Measurements from ENCODE around the gene CYP19A1. TPM values are rescaled to one million over a fixed set of nuclear protein-coding genes. Genes with fewer than 3 reads are reported as not detected.

The CYP19A1 gene
- total and polyA plus RNA-seq, 2 experiments from 2014 or later = 0.76 to 1.2 TPM

DNA sequence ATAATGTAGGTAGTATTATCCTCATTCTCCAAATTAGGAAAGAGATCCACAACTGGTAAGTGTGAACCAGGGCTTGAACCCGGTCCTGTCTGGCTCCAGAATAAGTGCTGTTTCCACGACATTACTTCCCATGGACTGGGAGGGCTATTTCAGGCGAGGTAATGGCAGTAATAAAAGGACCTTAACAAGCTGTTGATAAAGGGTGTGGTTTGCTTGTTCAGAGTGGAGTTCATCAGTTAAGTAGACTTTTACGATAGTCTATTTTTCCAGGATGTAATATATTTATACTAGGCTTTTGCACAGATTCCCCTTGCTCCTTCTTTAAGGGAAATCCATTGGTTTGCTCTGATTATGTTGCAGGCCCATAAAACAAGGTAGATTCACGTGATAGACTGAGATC, 155.3 kb downstream of the CYP19A1 start:
- Histone ChIP-seq H3K9me2 (ENCODE audit: insufficient read depth) (no peaks in the 10 kb centered on the region), H3K27me3 (replicated peaks; ENCODE audit: insufficient read depth) (no peaks in the 10 kb centered on the region), H2AFZ (no peak overlapping the region), H3F3A (ENCODE audit: insufficient read depth) (no peaks in the 10 kb centered on the region), H3K4me3 (no peak overlapping the region), H4K20me1 (ENCODE audit: insufficient read depth) (no peaks in the 10 kb centered on the region), H3K4me2 (ENCODE audit: unreplicated experiment) (no peak overlapping the region), H3K27ac (no peak overlapping the region), H3K9ac (no peak overlapping the region), H3K4me1 (ENCODE audit: insufficient read depth) (no peaks in the 10 kb centered on the region), H3K36me3 (ENCODE audit: low read depth) (no peaks in the 10 kb centered on the region), H3K79me2 (ENCODE audit: insufficient read depth) (no peaks in the 10 kb centered on the region), H3K9me3 (ENCODE audit: low read depth) (no peaks in the 10 kb centered on the region)
- no peak for DNase-seq
- no peak for TF ChIP-seq EZH2phosphoT487 (IDR thresholded peaks at IDR 0.05; ENCODE audit: insufficient read depth, low read depth)
- TF ChIP-seq EZH2 (IDR thresholded peaks at IDR 0.05; ENCODE audit: insufficient read depth, poor library complexity, severe bottlenecking) = no peak
- in situ Hi-C loops (cut with MboI) = no loop called here
- 59% methylated on average over 5 of the region's 5 CpGs for WGBS, 2 experiments (ENCODE audit: low coverage in 1 of 2, low lambda C conversion rate in 2 of 2, missing lambda C conversion rate in 2 of 2)

DNA sequence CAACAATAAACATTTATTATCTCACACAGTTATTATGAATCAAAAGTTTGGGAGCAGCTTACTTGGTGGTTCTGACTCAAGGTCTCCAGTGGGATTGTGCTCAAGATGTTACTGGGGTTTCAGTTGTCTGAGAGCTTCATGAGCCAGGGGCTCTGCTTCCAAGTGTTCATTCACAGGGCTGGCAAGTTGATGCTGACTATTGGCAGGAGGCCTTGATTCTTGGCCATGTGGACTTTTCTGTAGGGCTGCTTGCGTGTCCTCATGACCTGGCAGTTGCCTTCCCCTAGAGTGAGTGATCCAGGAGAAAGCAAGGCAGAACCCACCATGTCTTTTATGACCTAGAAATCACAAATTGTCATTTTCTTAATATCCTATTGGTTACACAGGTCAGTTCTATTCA, 156.5 kb downstream of the CYP19A1 start:
- no peak overlapping the region for H3K27ac ChIP-seq
- WGBS, 2 experiments (ENCODE audit: low coverage in 1 of 2, low lambda C conversion rate in 2 of 2, missing lambda C conversion rate in 2 of 2) = 0% methylated on average over 1 of the region's 1 CpG
- no peaks in the 10 kb centered on the region for H4K20me1 ChIP-seq (ENCODE audit: insufficient read depth)
- H3K79me2 ChIP-seq (ENCODE audit: insufficient read depth) = no peaks in the 10 kb centered on the region
- no peak overlapping the region for H3K4me3 ChIP-seq
- H3K36me3 ChIP-seq (ENCODE audit: low read depth) = no peaks in the 10 kb centered on the region
- no peak for DNase-seq
- no peak for TF ChIP-seq EZH2 (IDR thresholded peaks at IDR 0.05; ENCODE audit: insufficient read depth, poor library complexity, severe bottlenecking)
- TF ChIP-seq EZH2phosphoT487 (IDR thresholded peaks at IDR 0.05; ENCODE audit: insufficient read depth, low read depth) = no peak
- H3K4me2 ChIP-seq (ENCODE audit: unreplicated experiment) = no peak overlapping the region
- H3K27me3 ChIP-seq (replicated peaks; ENCODE audit: insufficient read depth) = no peaks in the 10 kb centered on the region
- H3K9ac ChIP-seq = no peak overlapping the region
- no peaks in the 10 kb centered on the region for H3K9me3 ChIP-seq (ENCODE audit: low read depth)
- H3K9me2 ChIP-seq (ENCODE audit: insufficient read depth) = no peaks in the 10 kb centered on the region
- in situ Hi-C loops (cut with MboI) = no loop called here
- no peaks in the 10 kb centered on the region for H3K4me1 ChIP-seq (ENCODE audit: insufficient read depth)
- H3F3A ChIP-seq (ENCODE audit: insufficient read depth) = no peaks in the 10 kb centered on the region
- H2AFZ ChIP-seq = no peak overlapping the region

DNA sequence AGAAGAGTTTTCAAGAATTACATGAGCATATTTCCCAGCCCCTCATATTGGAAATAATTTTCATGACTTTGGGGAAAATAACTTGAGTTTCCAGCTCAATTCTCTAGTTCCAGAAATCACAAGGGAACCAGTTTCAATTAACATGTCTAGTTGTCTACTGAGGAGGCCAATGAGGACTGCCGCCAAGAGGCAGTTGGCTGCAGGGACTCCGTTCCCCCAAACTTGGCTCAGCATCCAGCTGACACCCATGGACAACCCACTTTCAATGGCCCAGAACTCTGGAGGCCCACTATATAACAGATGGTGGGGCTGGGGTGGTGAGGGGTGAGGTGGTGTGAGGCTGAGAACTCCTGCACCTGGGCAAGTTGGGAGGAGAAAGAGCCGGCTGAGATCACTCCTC, 157.2 kb downstream of the CYP19A1 start:
- Histone ChIP-seq H3K36me3 (ENCODE audit: low read depth) (no peaks in the 10 kb centered on the region), H3K27me3 (replicated peaks; ENCODE audit: insufficient read depth) (no peaks in the 10 kb centered on the region), H3K79me2 (ENCODE audit: insufficient read depth) (no peaks in the 10 kb centered on the region), H3K9me3 (ENCODE audit: low read depth) (no peaks in the 10 kb centered on the region), H3K4me3 (no peak overlapping the region), H3K27ac (no peak overlapping the region), H3K9ac (no peak overlapping the region), H3K4me1 (ENCODE audit: insufficient read depth) (no peaks in the 10 kb centered on the region), H3K4me2 (ENCODE audit: unreplicated experiment) (no peak overlapping the region), H2AFZ (no peak overlapping the region), H3F3A (ENCODE audit: insufficient read depth) (no peaks in the 10 kb centered on the region), H3K9me2 (ENCODE audit: insufficient read depth) (no peaks in the 10 kb centered on the region), H4K20me1 (ENCODE audit: insufficient read depth) (no peaks in the 10 kb centered on the region)
- WGBS, 2 experiments (ENCODE audit: low coverage in 1 of 2, low lambda C conversion rate in 2 of 2, missing lambda C conversion rate in 2 of 2) = 40 to 43% methylated on average over 3 of the region's 3 CpGs
- no peak for TF ChIP-seq EZH2 (IDR thresholded peaks at IDR 0.05; ENCODE audit: insufficient read depth, poor library complexity, severe bottlenecking)
- TF ChIP-seq EZH2phosphoT487 (IDR thresholded peaks at IDR 0.05; ENCODE audit: insufficient read depth, low read depth) = no peak
- DNase-seq = no peak
- in situ Hi-C loops (cut with MboI) = no loop called here

DNA sequence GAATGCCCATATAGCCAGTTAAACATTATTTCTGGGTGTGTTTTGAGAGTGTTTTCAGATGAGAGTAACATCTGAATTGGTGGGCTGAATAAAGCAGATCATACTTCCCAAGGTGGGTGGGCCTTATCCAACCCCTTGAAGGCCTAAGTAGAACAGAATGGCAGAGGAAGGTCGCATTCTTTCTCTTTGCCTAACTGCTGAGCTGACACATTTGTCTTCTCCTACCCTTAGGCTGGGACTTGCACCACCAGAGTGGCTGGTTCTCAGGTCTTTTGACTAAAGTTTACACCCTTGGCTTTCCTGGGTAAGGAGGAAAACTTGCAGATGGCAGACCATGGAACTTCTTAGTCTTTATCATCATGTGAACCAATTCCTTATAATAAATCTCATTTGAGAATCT, 157.9 kb downstream of the CYP19A1 start:
- 44 to 45% methylated on average over 1 of the region's 1 CpG for WGBS, 2 experiments (ENCODE audit: low coverage in 1 of 2, low lambda C conversion rate in 2 of 2, missing lambda C conversion rate in 2 of 2)
- in situ Hi-C loops (cut with MboI) = no loop called here
- Histone ChIP-seq H3K4me2 (ENCODE audit: unreplicated experiment) (no peak overlapping the region), H3K4me3 (no peak overlapping the region), H3K9ac (no peak overlapping the region), H3K36me3 (ENCODE audit: low read depth) (no peaks in the 10 kb centered on the region), H3K27ac (no peak overlapping the region), H3K4me1 (ENCODE audit: insufficient read depth) (no peaks in the 10 kb centered on the region), H3F3A (ENCODE audit: insufficient read depth) (no peaks in the 10 kb centered on the region), H2AFZ (no peak overlapping the region), H3K9me3 (ENCODE audit: low read depth) (no peaks in the 10 kb centered on the region), H3K27me3 (replicated peaks; ENCODE audit: insufficient read depth) (no peaks in the 10 kb centered on the region), H4K20me1 (ENCODE audit: insufficient read depth) (no peaks in the 10 kb centered on the region), H3K9me2 (ENCODE audit: insufficient read depth) (no peaks in the 10 kb centered on the region), H3K79me2 (ENCODE audit: insufficient read depth) (no peaks in the 10 kb centered on the region)
- TF ChIP-seq EZH2phosphoT487 (IDR thresholded peaks at IDR 0.05; ENCODE audit: insufficient read depth, low read depth) (no peak), EZH2 (IDR thresholded peaks at IDR 0.05; ENCODE audit: insufficient read depth, poor library complexity, severe bottlenecking) (no peak)
- DNase-seq = no peak

DNA sequence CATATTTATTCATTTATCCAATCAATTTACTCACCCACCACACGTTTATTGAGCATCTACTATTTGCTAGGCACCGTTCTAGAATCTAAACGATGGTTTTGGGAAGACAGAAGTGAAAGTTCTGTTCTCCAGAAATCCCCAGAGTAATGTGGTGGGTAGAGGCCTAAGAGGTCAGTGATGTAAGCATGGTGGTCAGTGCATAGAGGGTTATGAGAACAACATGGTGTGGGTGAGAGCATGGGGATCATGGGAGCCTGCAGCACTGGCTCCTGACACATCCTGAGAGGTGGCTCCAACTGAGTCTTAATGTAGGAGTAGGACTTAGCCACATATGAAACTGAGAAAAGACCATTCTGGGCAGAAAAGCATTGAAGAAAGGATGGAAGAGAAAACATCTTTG, 158.4 kb downstream of the CYP19A1 start:
- no peaks in the 10 kb centered on the region for H4K20me1 ChIP-seq (ENCODE audit: insufficient read depth)
- DNase-seq = no peak
- H3K9me2 ChIP-seq (ENCODE audit: insufficient read depth) = no peaks in the 10 kb centered on the region
- H3K4me3 ChIP-seq = no peak overlapping the region
- no peaks in the 10 kb centered on the region for H3K4me1 ChIP-seq (ENCODE audit: insufficient read depth)
- no peaks in the 10 kb centered on the region for H3F3A ChIP-seq (ENCODE audit: insufficient read depth)
- no peak overlapping the region for H3K9ac ChIP-seq
- no peaks in the 10 kb centered on the region for H3K36me3 ChIP-seq (ENCODE audit: low read depth)
- H3K79me2 ChIP-seq (ENCODE audit: insufficient read depth) = no peaks in the 10 kb centered on the region
- H3K27me3 ChIP-seq (replicated peaks; ENCODE audit: insufficient read depth) = no peaks in the 10 kb centered on the region
- in situ Hi-C loops (cut with MboI) = no loop called here
- TF ChIP-seq EZH2phosphoT487 (IDR thresholded peaks at IDR 0.05; ENCODE audit: insufficient read depth, low read depth) (no peak), EZH2 (IDR thresholded peaks at IDR 0.05; ENCODE audit: insufficient read depth, poor library complexity, severe bottlenecking) (no peak)
- 68 to 74% methylated on average over 3 of the region's 3 CpGs for WGBS, 2 experiments (ENCODE audit: low coverage in 1 of 2, low lambda C conversion rate in 2 of 2, missing lambda C conversion rate in 2 of 2)
- no peak overlapping the region for H3K4me2 ChIP-seq (ENCODE audit: unreplicated experiment)
- H3K9me3 ChIP-seq (ENCODE audit: low read depth) = no peaks in the 10 kb centered on the region
- no peak overlapping the region for H3K27ac ChIP-seq
- no peak overlapping the region for H2AFZ ChIP-seq

All from GM23248 (cell line).